Measurements from ENCODE around the gene NPPC. TPM values are rescaled to one million over a fixed set of nuclear protein-coding genes. Genes with fewer than 3 reads are reported as not detected.

Gene NPPC
- total RNA-seq, 1 donor from 2014 or later = not detected

DNA sequence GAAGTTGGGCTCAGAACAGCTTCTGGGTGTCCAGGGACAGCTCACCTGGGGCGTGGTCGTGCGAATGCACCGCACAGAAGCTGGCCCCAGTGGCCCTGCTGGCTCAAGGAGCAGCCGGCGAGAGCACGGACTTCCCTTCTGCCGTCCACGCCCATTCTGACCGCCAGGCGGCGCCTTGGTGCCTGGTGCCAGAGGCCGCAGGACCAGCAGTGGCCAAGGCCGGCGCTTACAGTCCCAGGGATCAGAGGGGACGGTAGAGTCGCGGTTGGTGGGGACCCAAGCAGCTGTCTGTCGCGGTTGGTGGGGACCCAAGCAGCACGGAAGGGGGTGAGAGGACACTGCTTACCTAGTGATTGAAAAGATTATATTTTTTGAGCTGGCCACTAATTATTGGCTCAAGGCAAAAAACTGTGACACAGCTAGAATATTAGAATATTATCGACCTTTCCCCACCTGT lies 25.7 kb downstream of the NPPC start:
- H3K36me3 Mint-ChIP-seq (ENCODE audit: low read depth) = no peaks in the 10 kb centered on the region
- DNase-seq (ENCODE audit: low spot score) = peak; percentile 91
- peak; percentile 88 for TF ChIP-seq CTCF (IDR thresholded peaks at IDR 0.05)
- peak overlapping the region; percentile 41 for H3K27ac Mint-ChIP-seq (ENCODE audit: unreplicated experiment)
- H3K4me1 Mint-ChIP-seq (ENCODE audit: low read depth) = no peaks in the 10 kb centered on the region
- H3K4me3 Mint-ChIP-seq (ENCODE audit: unreplicated experiment) = no peak overlapping the region
- no peaks in the 10 kb centered on the region for H3K9me3 Mint-ChIP-seq (ENCODE audit: low read depth)
- peaks cover 19% of the 10 kb centered on the region for H3K27me3 Mint-ChIP-seq (ENCODE audit: low read depth)

- H3K27me3 Mint-ChIP-seq (ENCODE audit: low read depth) = peaks cover 33% of the 10 kb centered on the region
- no peak overlapping the region for H3K27ac Mint-ChIP-seq (ENCODE audit: unreplicated experiment)
Observed at GRCh38 chr2:231894566-231895380, 31.4 kb downstream of the NPPC start.

GRCh38 chr2:231891514-231891905 lies 34.7 kb downstream of the NPPC start:
- H3K4me3 Mint-ChIP-seq (ENCODE audit: unreplicated experiment) = no peak overlapping the region
- no peak overlapping the region for H3K27ac Mint-ChIP-seq (ENCODE audit: unreplicated experiment)
- H3K27me3 Mint-ChIP-seq (ENCODE audit: low read depth) = peaks cover 42% of the 10 kb centered on the region
- DNase-seq (ENCODE audit: low spot score) = peak; percentile 57
- H3K36me3 Mint-ChIP-seq (ENCODE audit: low read depth) = peaks cover 3% of the 10 kb centered on the region
- H3K4me1 Mint-ChIP-seq (ENCODE audit: low read depth) = no peaks in the 10 kb centered on the region
- H3K9me3 Mint-ChIP-seq (ENCODE audit: low read depth) = no peaks in the 10 kb centered on the region
- TF ChIP-seq CTCF (IDR thresholded peaks at IDR 0.05) = no peak

More at GRCh38 chr2:231894566-231895380, 31.4 kb downstream of the NPPC start:
- Mint-ChIP-seq H3K36me3 (ENCODE audit: low read depth) (peaks cover 2% of the 10 kb centered on the region), H3K4me3 (ENCODE audit: unreplicated experiment) (no peak overlapping the region), H3K4me1 (ENCODE audit: low read depth) (no peaks in the 10 kb centered on the region), H3K9me3 (ENCODE audit: low read depth) (no peaks in the 10 kb centered on the region)
- TF ChIP-seq CTCF (IDR thresholded peaks at IDR 0.05) = no peak
- peak; percentile 46 for DNase-seq (ENCODE audit: low spot score)

DNA sequence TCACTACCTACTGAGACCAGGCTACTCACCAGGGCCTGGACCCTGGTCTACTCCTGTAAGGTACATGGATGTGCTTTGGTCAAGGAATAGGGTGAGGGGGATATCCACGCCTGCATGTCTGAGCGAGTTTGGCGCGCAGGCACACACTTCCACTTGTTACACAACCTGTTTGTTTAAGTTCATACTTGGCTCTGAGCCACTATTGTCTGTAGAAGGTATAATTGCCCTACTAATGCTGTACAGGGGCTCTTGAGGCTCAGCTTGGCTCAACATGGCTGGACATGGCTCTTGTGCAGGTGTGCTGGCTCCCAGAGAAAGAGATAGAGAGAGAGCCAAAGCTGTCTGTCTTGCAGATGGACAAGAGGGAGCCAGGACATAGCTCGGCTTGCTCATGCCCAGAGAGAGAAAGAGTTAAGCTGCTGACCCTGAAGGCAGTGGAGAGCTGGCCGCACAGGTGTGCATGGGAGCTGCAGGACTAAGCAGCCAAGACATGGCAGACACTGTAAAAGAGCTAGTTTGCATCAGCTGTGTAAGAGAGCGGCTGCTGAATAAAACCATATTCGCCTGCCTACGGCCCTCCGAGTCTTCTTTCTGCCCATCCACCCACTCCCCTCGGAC lies 35.2 kb downstream of the NPPC start:
- H3K4me1 Mint-ChIP-seq (ENCODE audit: low read depth) = no peaks in the 10 kb centered on the region
- peaks cover 47% of the 10 kb centered on the region for H3K27me3 Mint-ChIP-seq (ENCODE audit: low read depth)
- H3K4me3 Mint-ChIP-seq (ENCODE audit: unreplicated experiment) = no peak overlapping the region
- peaks cover 3% of the 10 kb centered on the region for H3K9me3 Mint-ChIP-seq (ENCODE audit: low read depth)
- peaks cover 4% of the 10 kb centered on the region for H3K36me3 Mint-ChIP-seq (ENCODE audit: low read depth)
- peak; percentile 51 for DNase-seq (ENCODE audit: low spot score)
- H3K27ac Mint-ChIP-seq (ENCODE audit: unreplicated experiment) = no peak overlapping the region
- TF ChIP-seq CTCF (IDR thresholded peaks at IDR 0.05) = no peak

DNA sequence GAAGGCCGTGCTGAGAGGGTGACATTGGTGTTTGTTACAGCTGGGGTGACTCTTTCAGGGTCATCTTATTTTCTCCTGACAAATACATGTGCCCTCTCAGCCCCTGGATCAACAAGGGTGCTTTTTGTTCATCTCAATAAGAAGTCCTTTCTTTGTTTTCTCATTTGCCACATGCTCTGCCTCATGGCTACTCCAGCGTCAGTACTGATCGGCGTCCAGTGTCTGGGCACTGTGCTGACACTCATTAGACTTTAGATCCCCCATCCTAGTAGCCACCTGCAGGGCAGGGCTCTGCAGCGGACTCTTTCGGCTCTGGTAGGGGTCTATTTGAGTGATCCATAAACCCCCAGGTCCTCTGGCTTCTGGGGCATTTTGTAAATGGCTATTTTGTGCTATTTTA lies 38.4 kb downstream of the NPPC start:
- peak; percentile 40 for DNase-seq (ENCODE audit: low spot score)
- peaks cover 60% of the 10 kb centered on the region for H3K27me3 Mint-ChIP-seq (ENCODE audit: low read depth)
- no peaks in the 10 kb centered on the region for H3K4me1 Mint-ChIP-seq (ENCODE audit: low read depth)
- H3K4me3 Mint-ChIP-seq (ENCODE audit: unreplicated experiment) = no peak overlapping the region
- TF ChIP-seq CTCF (IDR thresholded peaks at IDR 0.05) = no peak
- H3K9me3 Mint-ChIP-seq (ENCODE audit: low read depth) = peaks cover 7% of the 10 kb centered on the region
- no peak overlapping the region for H3K27ac Mint-ChIP-seq (ENCODE audit: unreplicated experiment)
- peaks cover 4% of the 10 kb centered on the region for H3K36me3 Mint-ChIP-seq (ENCODE audit: low read depth)
